Measurements from ENCODE around the gene JAG1.

GRCh38 chr20:10626896-10627295 is 46.9 kb downstream of the JAG1 start:
- TF ChIP-seq CTCF (optimal IDR thresholded peaks at IDR 0.05 in 1 of 3, IDR thresholded peaks at IDR 0.05 in 1 of 3, conservative IDR thresholded peaks at IDR 0.05 in 1 of 3; ENCODE audit: extremely low read depth in 1 of 3, insufficient read depth in 2 of 3, low read length in 3 of 3) (no peak), EZH2 (IDR thresholded peaks at IDR 0.05; ENCODE audit: low read length) (no peak)
